CD4-positive, CD25-positive, alpha-beta regulatory T cell (primary cell): ENCODE data around the gene TFPI. TPM values are rescaled to one million over a fixed set of nuclear protein-coding genes. Genes with fewer than 3 reads are reported as not detected.

ENCODE experiments used
- ATAC-seq, 2 donors: fragments of 150-1000 bp; cut with Tn5 transposase; one replicate each; pipeline ENCODE4 v1.10.0; 2021; ENCODE audit warnings: low read depth in 2 of 2, moderate number of reproducible peaks in 2 of 2, moderate library complexity in 1 of 2
- DNase-seq, 3 donors: peaks; one replicate each; pipeline versions ENCODE4 v3.0.0 to v3.0.0-alpha.2; 2012 to 2022; ENCODE audit warnings: mixed read lengths in 1 of 3
- H3K27ac ChIP-seq: one replicate; pipeline ENCODE4 v1.7.0; 2013; ENCODE audit warnings: mild to moderate bottlenecking, low read length; ENCODE audit not compliant: insufficient read depth, poor library complexity, severe bottlenecking
- H3K27me3 ChIP-seq: one replicate; pipeline ENCODE4 v1.7.0; 2013; ENCODE audit warnings: low read length; ENCODE audit not compliant: control insufficient read depth, insufficient read depth
- H3K36me3 ChIP-seq: one replicate; pipeline ENCODE4 v1.7.0; 2013; ENCODE audit warnings: mild to moderate bottlenecking, low read length, moderate library complexity; ENCODE audit not compliant: control insufficient read depth, insufficient read depth
- H3K4me1 ChIP-seq: 2 replicates; pipeline ENCODE4 v1.7.0; 2013; ENCODE audit warnings: mild to moderate bottlenecking, low read length; ENCODE audit not compliant: insufficient read depth, control insufficient read depth, poor library complexity, severe bottlenecking
- H3K4me3 ChIP-seq: one replicate; pipeline ENCODE4 v1.7.0; 2013; ENCODE audit warnings: low read depth, mild to moderate bottlenecking, low read length, moderate library complexity
- H3K9me3 ChIP-seq, 2 experiments: 1 replicate in 1 of 2; 2 replicates in 1 of 2; pipeline ENCODE4 v1.7.0; 2013; ENCODE audit warnings: low read length in 2 of 2, mild to moderate bottlenecking in 1 of 2, moderate library complexity in 1 of 2; ENCODE audit not compliant: control insufficient read depth in 2 of 2
- H3K27ac Mint-ChIP-seq, 3 donors: one replicate each; pipeline ENCODE4 v1.8.0; 2020 to 2022; ENCODE audit warnings: mild to moderate bottlenecking in 3 of 3, mixed read lengths in 3 of 3, moderate library complexity in 2 of 3
- H3K27me3 Mint-ChIP-seq: one replicate; pipeline ENCODE4 v1.8.0; 2022; ENCODE audit warnings: mild to moderate bottlenecking, mixed read lengths
- H3K36me3 Mint-ChIP-seq: one replicate; pipeline ENCODE4 v1.8.0; 2020; ENCODE audit warnings: mixed read lengths
- H3K4me1 Mint-ChIP-seq, 4 donors: one replicate each; pipeline ENCODE4 v1.8.0; 2020 to 2022; ENCODE audit warnings: mixed read lengths in 4 of 4, mild to moderate bottlenecking in 1 of 4
- H3K4me3 Mint-ChIP-seq, 4 donors: one replicate each; pipeline ENCODE4 v1.8.0; 2020 to 2022; ENCODE audit warnings: mild to moderate bottlenecking in 4 of 4, mixed read lengths in 4 of 4, moderate library complexity in 3 of 4
- H3K9me3 Mint-ChIP-seq, 7 donors: one replicate each; pipeline ENCODE4 v1.8.0; 2020 to 2022; ENCODE audit warnings: mixed read lengths in 7 of 7, mild to moderate bottlenecking in 3 of 7, moderate library complexity in 2 of 7
- polyA plus RNA-seq, 4 donors: library from polyadenylated mRNA; unstranded; fragments of 300-500 nt; fragmentation: Illumina TruSeq; gene quantifications; one replicate each; pipeline ENCODE4 v1.2.3, GENCODE V29; 2021
- total RNA-seq: library from RNA; stranded (reverse); gene quantifications from one replicate; pipeline ENCODE4 v1.2.3, GENCODE V29; 2022

Gene TFPI
- total and polyA plus RNA-seq, 5 donors from 2014 or later, result 1.3 TPM; not detected in 4

- Histone ChIP-seq H3K9me3 (no peaks in the 10 kb centered on the region), H3K36me3 (no peaks in the 10 kb centered on the region), H3K4me1 (no peaks in the 10 kb centered on the region), H3K4me3 (no peak overlapping the region), H3K27ac (no peak overlapping the region), H3K27me3 (no peaks in the 10 kb centered on the region)
- Mint-ChIP-seq H3K27ac (no peak overlapping the region), H3K9me3 (peaks cover 0 to 2% (median 0%) of the 10 kb centered on the region in 7 donors), H3K4me1 (peaks cover 0 to 4% (median 0%) of the 10 kb centered on the region in 4 donors), H3K36me3 (no peaks in the 10 kb centered on the region), H3K4me3 (no peak overlapping the region), H3K27me3 (no peaks in the 10 kb centered on the region)
- no peak for ATAC-seq
- DNase-seq, result no peak
These were observed 1.9 kb downstream of the TFPI start for GRCh38 chr2:187552381-187552780.

DNA sequence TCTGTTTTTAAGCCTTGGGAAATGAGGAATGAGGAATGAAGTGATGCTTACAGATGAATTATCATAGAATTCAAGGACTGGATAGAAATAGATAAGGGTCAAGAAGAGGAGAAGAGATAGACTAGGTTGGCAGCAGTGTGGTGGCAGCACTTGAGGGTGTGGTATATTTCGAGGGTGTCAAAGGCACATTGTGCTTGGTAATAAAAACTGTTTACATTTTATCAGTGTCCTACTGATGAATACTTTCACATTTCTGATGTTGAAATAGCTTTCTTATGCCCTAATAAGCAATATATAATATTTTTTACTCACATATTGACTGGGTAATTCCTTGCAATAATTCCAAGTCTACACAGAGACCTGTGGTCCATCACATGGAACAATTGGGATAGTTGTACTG, 3.4 kb downstream of the TFPI start:
- Histone ChIP-seq H3K9me3 (no peaks in the 10 kb centered on the region), H3K36me3 (no peaks in the 10 kb centered on the region), H3K27ac (no peak overlapping the region), H3K4me1 (no peaks in the 10 kb centered on the region), H3K4me3 (no peak overlapping the region), H3K27me3 (no peaks in the 10 kb centered on the region)
- H3K27ac Mint-ChIP-seq, result peak overlapping the region in 1 of 3 donors; percentile 82
- peaks cover 0 to 2% (median 0%) of the 10 kb centered on the region in 7 donors for H3K9me3 Mint-ChIP-seq
- no peak overlapping the region for H3K4me3 Mint-ChIP-seq
- H3K27me3 Mint-ChIP-seq, result no peaks in the 10 kb centered on the region
- no peak for DNase-seq
- H3K36me3 Mint-ChIP-seq, result no peaks in the 10 kb centered on the region
- H3K4me1 Mint-ChIP-seq, result peaks cover 0 to 4% (median 0%) of the 10 kb centered on the region in 4 donors
- no peak for ATAC-seq

DNA sequence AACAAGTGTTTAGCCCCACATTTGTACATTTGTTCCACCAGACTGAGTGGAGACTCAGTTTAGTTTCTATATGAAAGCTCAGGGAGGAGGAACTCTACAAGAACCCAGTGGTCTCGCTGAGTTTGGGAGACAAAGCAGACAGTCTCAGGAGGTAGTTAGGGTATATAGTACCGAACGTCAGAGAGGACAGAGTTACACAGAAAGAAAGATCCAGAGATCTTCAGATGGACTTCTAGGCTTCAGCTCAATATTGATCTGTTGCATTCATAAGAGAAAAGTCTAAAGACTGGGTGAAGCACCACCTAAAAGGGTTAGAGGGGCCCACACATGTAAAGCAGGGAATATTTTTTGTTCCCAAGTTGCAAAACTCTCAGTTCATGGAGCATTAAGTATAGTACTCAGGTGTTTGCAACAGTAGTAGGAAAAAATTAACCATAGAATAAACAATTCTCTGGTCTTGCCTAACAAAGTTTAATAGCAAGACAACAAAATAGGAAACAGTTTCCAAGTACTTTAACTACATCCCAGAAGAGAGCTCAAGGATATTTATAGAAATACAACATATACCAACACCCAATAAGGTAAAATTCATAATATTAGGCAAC, 4.2 kb downstream of the TFPI start:
- no peaks in the 10 kb centered on the region for H3K4me1 ChIP-seq
- no peak for ATAC-seq
- no peaks in the 10 kb centered on the region for H3K9me3 ChIP-seq
- no peak overlapping the region for H3K4me3 Mint-ChIP-seq
- no peak overlapping the region for H3K27ac Mint-ChIP-seq
- H3K9me3 Mint-ChIP-seq, result peaks cover 0 to 1% (median 0%) of the 10 kb centered on the region in 7 donors
- H3K4me3 ChIP-seq, result no peak overlapping the region
- no peak overlapping the region for H3K27ac ChIP-seq
- no peaks in the 10 kb centered on the region for H3K27me3 ChIP-seq
- H3K36me3 Mint-ChIP-seq, result no peaks in the 10 kb centered on the region
- no peak for DNase-seq
- no peaks in the 10 kb centered on the region for H3K27me3 Mint-ChIP-seq
- H3K4me1 Mint-ChIP-seq, result peaks cover 0 to 4% (median 0%) of the 10 kb centered on the region in 4 donors
- no peaks in the 10 kb centered on the region for H3K36me3 ChIP-seq

DNA sequence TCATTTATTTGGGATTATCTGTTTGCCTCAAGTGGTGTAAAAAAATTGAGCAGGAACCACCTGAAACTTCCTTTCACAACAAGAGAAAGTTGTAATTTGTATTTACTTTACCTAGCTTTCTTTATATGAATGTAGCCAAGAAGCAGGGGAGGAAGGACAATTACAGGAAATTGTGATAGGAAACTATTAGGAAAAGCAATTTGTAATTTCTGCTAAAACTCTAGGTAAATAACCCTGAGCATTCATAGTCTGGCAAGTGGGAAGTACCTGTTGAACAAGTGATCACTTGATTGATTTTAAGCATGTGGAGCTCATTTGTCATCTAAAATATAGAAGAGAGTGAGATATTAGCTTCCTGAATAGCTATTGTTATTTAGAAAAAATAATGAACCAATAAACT, 5.0 kb downstream of the TFPI start:
- ATAC-seq, result no peak

DNA sequence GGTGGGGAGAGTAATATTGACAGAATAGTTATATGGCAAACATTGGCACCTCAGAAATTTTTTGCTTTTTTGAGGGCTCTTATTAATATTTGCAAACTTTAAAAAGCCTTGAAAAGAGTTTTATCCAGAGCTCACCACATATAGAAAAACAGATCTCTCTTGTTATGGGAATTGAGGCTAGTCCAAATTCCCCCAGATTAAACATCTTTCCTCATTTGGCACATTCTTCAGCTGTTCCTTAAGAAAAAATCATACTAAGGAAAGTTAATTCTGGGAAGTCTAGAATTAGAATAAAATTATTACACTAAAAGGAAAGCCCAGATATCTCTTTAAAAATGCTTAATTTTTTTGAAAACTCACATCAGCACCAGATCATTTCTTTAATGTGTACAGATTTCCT, 5.6 kb downstream of the TFPI start:
- H3K9me3 Mint-ChIP-seq, result peaks cover 0 to 1% (median 0%) of the 10 kb centered on the region in 7 donors
- no peaks in the 10 kb centered on the region for H3K4me1 Mint-ChIP-seq
- Histone ChIP-seq H3K4me3 (no peak overlapping the region), H3K4me1 (no peaks in the 10 kb centered on the region), H3K36me3 (no peaks in the 10 kb centered on the region), H3K9me3 (no peaks in the 10 kb centered on the region), H3K27me3 (no peaks in the 10 kb centered on the region), H3K27ac (no peak overlapping the region)
- no peaks in the 10 kb centered on the region for H3K27me3 Mint-ChIP-seq
- H3K4me3 Mint-ChIP-seq, result no peak overlapping the region
- no peak overlapping the region for H3K27ac Mint-ChIP-seq
- no peaks in the 10 kb centered on the region for H3K36me3 Mint-ChIP-seq
- DNase-seq (no peak), ATAC-seq (no peak)

More for the DNA sequence above, 5.0 kb downstream of the TFPI start:
- no peaks in the 10 kb centered on the region for H3K27me3 Mint-ChIP-seq
- no peaks in the 10 kb centered on the region for H3K36me3 Mint-ChIP-seq
- Histone ChIP-seq H3K27ac (no peak overlapping the region), H3K4me1 (no peaks in the 10 kb centered on the region), H3K9me3 (no peaks in the 10 kb centered on the region), H3K27me3 (no peaks in the 10 kb centered on the region), H3K4me3 (no peak overlapping the region), H3K36me3 (no peaks in the 10 kb centered on the region)
- H3K9me3 Mint-ChIP-seq, result peaks cover 0 to 1% (median 0%) of the 10 kb centered on the region in 7 donors
- no peak for DNase-seq
- H3K4me1 Mint-ChIP-seq, result peaks cover 0 to 3% (median 0%) of the 10 kb centered on the region in 4 donors
- H3K4me3 Mint-ChIP-seq, result no peak overlapping the region
- no peak overlapping the region for H3K27ac Mint-ChIP-seq

GRCh38 chr2:187547353-187547979, 6.8 kb downstream of the TFPI start:
- peaks cover 0 to 1% (median 0%) of the 10 kb centered on the region in 7 donors for H3K9me3 Mint-ChIP-seq
- DNase-seq (no peak), ATAC-seq (no peak)
- no peak overlapping the region for H3K27ac Mint-ChIP-seq
- Histone ChIP-seq H3K27me3 (no peaks in the 10 kb centered on the region), H3K4me1 (no peaks in the 10 kb centered on the region), H3K36me3 (no peaks in the 10 kb centered on the region), H3K9me3 (no peaks in the 10 kb centered on the region), H3K4me3 (no peak overlapping the region), H3K27ac (no peak overlapping the region)
- no peaks in the 10 kb centered on the region for H3K27me3 Mint-ChIP-seq
- H3K4me3 Mint-ChIP-seq, result no peak overlapping the region
- H3K4me1 Mint-ChIP-seq, result no peaks in the 10 kb centered on the region
- H3K36me3 Mint-ChIP-seq, result no peaks in the 10 kb centered on the region

GRCh38 chr2:187546762-187547333, 7.4 kb downstream of the TFPI start:
- Histone ChIP-seq H3K36me3 (no peaks in the 10 kb centered on the region), H3K27ac (no peak overlapping the region), H3K4me1 (no peaks in the 10 kb centered on the region), H3K9me3 (no peaks in the 10 kb centered on the region), H3K27me3 (no peaks in the 10 kb centered on the region), H3K4me3 (no peak overlapping the region)
- no peak for ATAC-seq
- Mint-ChIP-seq H3K4me1 (no peaks in the 10 kb centered on the region), H3K27me3 (no peaks in the 10 kb centered on the region), H3K27ac (no peak overlapping the region), H3K4me3 (no peak overlapping the region), H3K9me3 (peaks cover 0 to 1% (median 0%) of the 10 kb centered on the region in 7 donors), H3K36me3 (no peaks in the 10 kb centered on the region)
- no peak for DNase-seq
